Neural cell (in vitro differentiated cells): ENCODE data around the gene OGFOD3.

Experiments
- POLR2AphosphoS5 ChIP-seq: IDR thresholded peaks from 2 replicates; pipeline ENCODE4 v1.6.1; 2012
- TF ChIP-seq, protein P1 (sequence below): fragments of 450-650 bp; IDR thresholded peaks from 2 replicates; pipeline ENCODE4 v1.5.1; 2014; ENCODE audit warnings: antibody characterized with exemption, mild to moderate bottlenecking, moderate library complexity; ENCODE audit not compliant: poor library complexity, severe bottlenecking

DNA sequence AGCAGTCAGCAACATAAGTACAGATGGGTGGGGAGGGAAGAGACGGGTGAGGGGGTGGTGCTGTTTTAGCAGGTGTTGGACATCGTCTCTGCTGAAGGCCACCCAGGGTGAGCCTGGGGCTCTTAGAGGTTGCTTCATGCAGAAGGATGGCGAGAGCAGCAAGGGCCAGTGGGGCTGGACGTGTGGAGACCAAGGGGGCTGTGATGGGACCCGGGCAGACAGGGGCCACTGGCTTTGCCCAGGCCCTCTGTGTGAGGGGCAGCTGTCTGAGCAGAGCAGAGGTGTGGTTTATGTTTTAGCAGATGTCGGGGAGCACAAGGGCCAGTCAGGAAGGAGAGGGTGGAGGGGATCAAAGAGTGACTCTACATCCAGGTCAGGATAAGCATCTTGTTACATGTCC is 45.0 kb upstream of the OGFOD3 start:
- TF ChIP-seq, protein P1, sequence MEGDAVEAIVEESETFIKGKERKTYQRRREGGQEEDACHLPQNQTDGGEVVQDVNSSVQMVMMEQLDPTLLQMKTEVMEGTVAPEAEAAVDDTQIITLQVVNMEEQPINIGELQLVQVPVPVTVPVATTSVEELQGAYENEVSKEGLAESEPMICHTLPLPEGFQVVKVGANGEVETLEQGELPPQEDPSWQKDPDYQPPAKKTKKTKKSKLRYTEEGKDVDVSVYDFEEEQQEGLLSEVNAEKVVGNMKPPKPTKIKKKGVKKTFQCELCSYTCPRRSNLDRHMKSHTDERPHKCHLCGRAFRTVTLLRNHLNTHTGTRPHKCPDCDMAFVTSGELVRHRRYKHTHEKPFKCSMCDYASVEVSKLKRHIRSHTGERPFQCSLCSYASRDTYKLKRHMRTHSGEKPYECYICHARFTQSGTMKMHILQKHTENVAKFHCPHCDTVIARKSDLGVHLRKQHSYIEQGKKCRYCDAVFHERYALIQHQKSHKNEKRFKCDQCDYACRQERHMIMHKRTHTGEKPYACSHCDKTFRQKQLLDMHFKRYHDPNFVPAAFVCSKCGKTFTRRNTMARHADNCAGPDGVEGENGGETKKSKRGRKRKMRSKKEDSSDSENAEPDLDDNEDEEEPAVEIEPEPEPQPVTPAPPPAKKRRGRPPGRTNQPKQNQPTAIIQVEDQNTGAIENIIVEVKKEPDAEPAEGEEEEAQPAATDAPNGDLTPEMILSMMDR, result no peak
- no peak for TF ChIP-seq POLR2AphosphoS5
